NCI-H1105 treated with DMSO at 0.1 percent for 48 hours (cell line): ENCODE data around the gene PRDM15.

Experiments used
- DNase-seq: peaks from one replicate; lab custom pipeline; 2025; lab: John Stamatoyannopoulos, UW

The PRDM15 gene

GRCh38 chr21:41839387-41840000 lies 39.6 kb downstream of the PRDM15 start:
- DNase-seq, result no peak

- DNase-seq, result no peak
Measured at GRCh38 chr21:41837756-41838297, 41.3 kb downstream of the PRDM15 start.

- DNase-seq, result no peak
Measured at GRCh38 chr21:41836166-41837015, 42.8 kb downstream of the PRDM15 start.

GRCh38 chr21:41835711-41836154 lies 43.4 kb downstream of the PRDM15 start:
- no peak for DNase-seq

- no peak for DNase-seq
Measured at GRCh38 chr21:41834926-41835663, 44.0 kb downstream of the PRDM15 start.

- no peak for DNase-seq
Measured at GRCh38 chr21:41834252-41834925, 44.8 kb downstream of the PRDM15 start.

GRCh38 chr21:41833497-41834115 lies 45.5 kb downstream of the PRDM15 start:
- DNase-seq, result no peak

- no peak for DNase-seq
Measured at GRCh38 chr21:41832596-41833496, 46.3 kb downstream of the PRDM15 start.

- no peak for DNase-seq
Measured at GRCh38 chr21:41831866-41832595, 47.1 kb downstream of the PRDM15 start.

GRCh38 chr21:41831453-41831831 lies 47.7 kb downstream of the PRDM15 start:
- DNase-seq, result no peak

GRCh38 chr21:41830764-41831452 lies 48.2 kb downstream of the PRDM15 start:
- DNase-seq, result no peak

- DNase-seq, result no peak
Measured at GRCh38 chr21:41830145-41830707, 48.9 kb downstream of the PRDM15 start.

- no peak for DNase-seq
Measured at GRCh38 chr21:41828884-41829360, 50.2 kb downstream of the PRDM15 start.

- DNase-seq, result no peak
Measured at GRCh38 chr21:41827951-41828883, 50.9 kb downstream of the PRDM15 start.

- DNase-seq, result no peak
Measured at GRCh38 chr21:41825881-41826280, 53.3 kb downstream of the PRDM15 start.

GRCh38 chr21:41825216-41825615 lies 53.9 kb downstream of the PRDM15 start:
- no peak for DNase-seq

- no peak for DNase-seq
Measured at GRCh38 chr21:41824466-41825207, 54.5 kb downstream of the PRDM15 start.
